GM12878 (cell line): ENCODE measurements around the gene LRP1B. TPM values are rescaled to one million over a fixed set of nuclear protein-coding genes. Genes with fewer than 3 reads are reported as not detected.

Source experiments
- ATAC-seq: fragments of 200-7000 bp; cut with Tn5 transposase; 3 replicates; pipeline ENCODE4 v1.9.1; 2020; ENCODE audit warnings: mild to moderate bottlenecking, moderate library complexity
- BruUV-seq: library from RNA; stranded (reverse); fragments of 400-500 nt; replicated peaks from 2 replicates; lab custom pipeline; 2021; lab: Mats Ljungman, UMichigan
- CTCF ChIA-PET: fragments of 300-600 bp; sonication (Branson Sonifier 250); formaldehyde crosslinking; extraction: SDS; loops from one replicate; lab custom pipeline; 2021; ENCODE audit warnings: inconsistent platforms; lab: Yijun Ruan, JAX
- POLR2A ChIA-PET: fragments of 350-600 bp; formaldehyde crosslinking; extraction: SDS; loops from one replicate; lab custom pipeline; 2021; ENCODE audit warnings: inconsistent platforms; lab: Charles Lee
- RAD21 ChIA-PET: fragments of 300-600 bp; sonication (Branson Sonifier 250); formaldehyde crosslinking; loops from one replicate; lab custom pipeline; 2023; ENCODE audit warnings: antibody characterized with exemption; ENCODE audit not compliant: unreplicated experiment; lab: Charles Lee
- SMC1A ChIA-PET: fragments of 300-600 bp; sonication (Branson Sonifier 250); formaldehyde crosslinking; loops from one replicate; lab custom pipeline; 2023; ENCODE audit not compliant: unreplicated experiment, uncharacterized antibody; lab: Charles Lee
- DNase-seq: peaks from one replicate; pipeline ENCODE4 v3.0.0-alpha.2; 2011; ENCODE audit warnings: low read depth, low spot score
- FAIRE-seq: peaks from 3 replicates; lab custom pipeline; 2011; peaks lifted over from hg19 to GRCh38; lab: Jason Lieb, UNC
- H2AFZ ChIP-seq: 2 replicates; pipeline ENCODE4 v1.6.0; 2011; ENCODE audit warnings: low read depth, low read length, control low read depth; ENCODE audit not compliant: control insufficient read depth
- H3K27ac ChIP-seq: 2 replicates; pipeline ENCODE4 v1.5.1; 2011; ENCODE audit warnings: control low read depth; ENCODE audit not compliant: control insufficient read depth, insufficient read depth
- H3K27me3 ChIP-seq, 2 experiments: replicated peaks in 1 of 2; 2 replicates each; pipeline versions ENCODE4 v1.6.0 to v1.6.1; 2011; ENCODE audit warnings: low read length in 1 of 2; ENCODE audit not compliant: control insufficient read depth in 2 of 2, insufficient read depth in 2 of 2
- H3K36me3 ChIP-seq, 2 experiments: 2 replicates each; pipeline ENCODE4 v1.5.1; 2011; ENCODE audit warnings: low read length in 1 of 2; ENCODE audit not compliant: control insufficient read depth in 2 of 2, insufficient read depth in 2 of 2
- H3K4me1 ChIP-seq: 2 replicates; pipeline ENCODE4 v1.6.1; 2011; ENCODE audit warnings: mild to moderate bottlenecking, low read length, moderate library complexity, mixed read lengths; ENCODE audit not compliant: control insufficient read depth, insufficient read depth
- H3K4me2 ChIP-seq: 2 replicates; pipeline ENCODE4 v1.6.0; 2011; ENCODE audit warnings: control low read depth; ENCODE audit not compliant: control insufficient read depth, insufficient read depth
- H3K4me3 ChIP-seq: fragments of 200-600 bp; sonication (generic); 2 replicates; pipeline ENCODE4 v1.5.1; 2016
- H3K79me2 ChIP-seq: 2 replicates; pipeline ENCODE4 v1.6.0; 2011; ENCODE audit warnings: low read length; ENCODE audit not compliant: control insufficient read depth, insufficient read depth
- H3K9ac ChIP-seq: 2 replicates; pipeline ENCODE4 v1.8.0; 2011; ENCODE audit warnings: low read length, control low read depth, mixed read lengths; ENCODE audit not compliant: control insufficient read depth, insufficient read depth
- H3K9me3 ChIP-seq: replicated peaks from 3 replicates; pipeline ENCODE4 v1.5.1; 2011; ENCODE audit warnings: mild to moderate bottlenecking, low read length; ENCODE audit not compliant: control insufficient read depth, insufficient read depth
- H4K20me1 ChIP-seq: 2 replicates; pipeline ENCODE4 v1.6.0; 2011; ENCODE audit not compliant: control insufficient read depth, insufficient read depth
- CREB1 ChIP-seq: IDR thresholded peaks from 2 replicates; pipeline ENCODE4 v1.6.1; 2012; ENCODE audit warnings: low read depth, mild to moderate bottlenecking, inconsistent platforms
- EED ChIP-seq: sonication (generic); IDR thresholded peaks from 2 replicates; pipeline ENCODE4 v1.6.1; 2016; ENCODE audit warnings: antibody characterized with exemption, low read depth
- GATAD2B ChIP-seq: fragments of 450-650 bp; conservative IDR thresholded peaks from 2 replicates; pipeline ENCODE4 v1.6.1; 2017; ENCODE audit warnings: low read depth, mild to moderate bottlenecking, moderate library complexity
- HDGF ChIP-seq: fragments of 450-650 bp; IDR thresholded peaks from 2 replicates; pipeline ENCODE4 v1.6.1; 2016; ENCODE audit warnings: antibody characterized with exemption
- KDM1A ChIP-seq: fragments of 200-600 bp; sonication (generic); IDR thresholded peaks from 2 replicates; pipeline ENCODE4 v1.6.1; 2016; ENCODE audit warnings: borderline replicate concordance
- LARP7 ChIP-seq: fragments of 450-650 bp; IDR thresholded peaks from 2 replicates; pipeline ENCODE4 v1.6.1; 2017; ENCODE audit warnings: mild to moderate bottlenecking
- MEF2B ChIP-seq: fragments of 450-650 bp; IDR thresholded peaks from 2 replicates; pipeline ENCODE4 v1.6.1; 2018; ENCODE audit warnings: mild to moderate bottlenecking, moderate library complexity; ENCODE audit not compliant: partially characterized antibody, poor library complexity, severe bottlenecking
- NFYA ChIP-seq: IDR thresholded peaks from 2 replicates; pipeline ENCODE4 v1.6.1; 2011; ENCODE audit warnings: low read depth, mild to moderate bottlenecking, low read length, improper control_type of control experiment, borderline replicate concordance
- SMARCA5 ChIP-seq: fragments of 450-650 bp; IDR thresholded peaks from 2 replicates; pipeline ENCODE4 v1.6.1; 2017; ENCODE audit warnings: mild to moderate bottlenecking
- STAT3 ChIP-seq: IDR thresholded peaks from 2 replicates; pipeline ENCODE4 v1.6.1; 2011; ENCODE audit warnings: low read depth, low read length, improper control_type of control experiment
- ZSCAN29 ChIP-seq: fragments of 450-650 bp; IDR thresholded peaks from 2 replicates; pipeline ENCODE4 v1.6.1; 2017; ENCODE audit warnings: mild to moderate bottlenecking, moderate library complexity
- WGBS: methylation state at CpG from one replicate; pipeline ENCODE4 v1.1.6; 2016; ENCODE audit warnings: low lambda C conversion rate; ENCODE audit not compliant: insufficient replicate concordance, insufficient coverage; ENCODE audit errors: missing lambda C conversion rate; 5-methylcytosine and 5-hydroxymethylcytosine counted together
- in situ Hi-C: fragments of 300-500 bp; cut with MboI; formaldehyde crosslinking; loops from 9 replicates; pipeline ENCODE4 v1.14.3; 2018; ENCODE audit warnings: mixed read lengths
- intact Hi-C: fragments of 100-400 bp; cut with micrococcal nuclease; formaldehyde crosslinking; loops from one replicate; pipeline ENCODE4 v1.14.2; 2022; ENCODE audit not compliant: unreplicated experiment
- polyA plus RNA-seq, 11 experiments: library from polyadenylated mRNA; depleted of rRNA in 4 of 11; unstranded in 6 of 11; stranded (reverse) in 5 of 11; fragments of >200 nt; fragmentation: Nextera tagmentation in 4 of 11; fragmentation: Illumina TruSeq in 1 of 11; extraction: Ambion mirVana in 4 of 11; extraction: Trizol in 1 of 11; gene quantifications; 1 replicate in 1 of 11; 2 replicates in 10 of 11; pipeline versions ENCODE4 v1.2.1 to v1.2.3, GENCODE V29; 2011 to 2016; ENCODE audit warnings: inconsistent platforms in 2 of 11, missing spikeins in 2 of 11, low read depth in 1 of 11
- total RNA-seq, 4 experiments: library from RNA; depleted of rRNA in 3 of 4; stranded (reverse); fragments of >200 nt in 3 of 4; fragmentation: Illumina TruSeq in 1 of 4; extraction: Trizol in 1 of 4; gene quantifications; 2 replicates each; pipeline versions ENCODE4 v1.2.1 to v1.2.3, GENCODE V29; 2013 to 2021
- TF ChIP-seq, protein P1 (sequence below): fragments of 450-650 bp; IDR thresholded peaks from 2 replicates; pipeline ENCODE4 v1.6.1; 2018; ENCODE audit warnings: mild to moderate bottlenecking, low read depth, moderate library complexity; ENCODE audit not compliant: partially characterized antibody
- TF ChIP-seq, protein P2 (sequence below): IDR thresholded peaks from 2 replicates; pipeline ENCODE4 v1.6.1; 2012; ENCODE audit warnings: low read depth, low read length, improper control_type of control experiment
- TF ChIP-seq, protein P3 (sequence below): IDR thresholded peaks from 2 replicates; pipeline ENCODE4 v1.6.1; 2012; ENCODE audit warnings: low read depth, low read length, improper control_type of control experiment
- TF ChIP-seq, protein P4 (sequence below): IDR thresholded peaks from 2 replicates; pipeline ENCODE4 v1.6.1; 2012; ENCODE audit warnings: mild to moderate bottlenecking, low read depth, low read length

LRP1B gene
- total and polyA plus RNA-seq, 10 of the 15 experiments (the other 5 are each of a cell fraction or from before 2014, with no cell fraction given), result under 0.01 to 0.06 (median 0.03) TPM; not detected in 5

DNA sequence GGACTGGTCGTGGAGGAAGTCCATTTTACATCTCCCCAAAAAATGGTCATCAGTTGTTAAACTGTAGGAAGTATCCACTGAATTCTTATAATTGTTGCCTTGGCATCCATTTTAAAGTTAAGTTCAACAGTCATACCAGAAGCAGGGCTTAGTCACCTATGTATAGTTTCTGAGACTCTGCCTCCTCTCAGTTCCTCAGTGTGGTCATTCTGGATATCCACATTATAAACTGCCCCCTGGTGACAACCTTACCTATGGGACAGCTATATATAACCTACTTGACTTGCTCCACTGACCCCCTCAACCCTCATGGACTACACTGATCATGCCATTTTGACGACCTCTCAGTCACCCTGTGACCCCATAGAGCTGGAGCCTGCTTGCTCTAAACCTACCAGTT, 617.0 kb downstream of the LRP1B start:
- ChIA-PET RAD21 (no interaction called here), POLR2A (no interaction called here), SMC1A (interaction anchor here (1.1 to 1.5 kb wide), 2 partner anchors 12 to 14 kb away, joined by 4 to 5 read pairs; no protein-coding TSS in a partner anchor), CTCF (no interaction called here)
- H3K4me3 ChIP-seq, result no peak overlapping the region
- peak; percentile 99 for ATAC-seq
- BruUV-seq, result no TSS peak
- no peak overlapping the region for H3K4me2 ChIP-seq
- no peaks in the 10 kb centered on the region for H3K79me2 ChIP-seq
- no peaks in the 10 kb centered on the region for H3K27me3 ChIP-seq
- 21% methylated on average over 2 of the region's 2 CpGs for WGBS
- no peaks in the 10 kb centered on the region; the same call in 1 of the 2 replicates for H3K4me1 ChIP-seq
- H3K9me3 ChIP-seq, result no peaks in the 10 kb centered on the region
- FAIRE-seq, result peak; percentile 68
- intact Hi-C loops, result no loop called here
- H4K20me1 ChIP-seq, result no peaks in the 10 kb centered on the region
- no peak overlapping the region for H3K9ac ChIP-seq
- DNase-seq, result peak; percentile 20
- H2AFZ ChIP-seq, result no peak overlapping the region
- in situ Hi-C loops, result no loop called here
- no peak overlapping the region for H3K27ac ChIP-seq
- H3K36me3 ChIP-seq, result no peaks in the 10 kb centered on the region
- TF ChIP-seq NFYA, result no peak
- no peak for TF ChIP-seq ZSCAN29
- no peak for TF ChIP-seq GATAD2B
- no peak for TF ChIP-seq STAT3
- TF ChIP-seq, protein P1, sequence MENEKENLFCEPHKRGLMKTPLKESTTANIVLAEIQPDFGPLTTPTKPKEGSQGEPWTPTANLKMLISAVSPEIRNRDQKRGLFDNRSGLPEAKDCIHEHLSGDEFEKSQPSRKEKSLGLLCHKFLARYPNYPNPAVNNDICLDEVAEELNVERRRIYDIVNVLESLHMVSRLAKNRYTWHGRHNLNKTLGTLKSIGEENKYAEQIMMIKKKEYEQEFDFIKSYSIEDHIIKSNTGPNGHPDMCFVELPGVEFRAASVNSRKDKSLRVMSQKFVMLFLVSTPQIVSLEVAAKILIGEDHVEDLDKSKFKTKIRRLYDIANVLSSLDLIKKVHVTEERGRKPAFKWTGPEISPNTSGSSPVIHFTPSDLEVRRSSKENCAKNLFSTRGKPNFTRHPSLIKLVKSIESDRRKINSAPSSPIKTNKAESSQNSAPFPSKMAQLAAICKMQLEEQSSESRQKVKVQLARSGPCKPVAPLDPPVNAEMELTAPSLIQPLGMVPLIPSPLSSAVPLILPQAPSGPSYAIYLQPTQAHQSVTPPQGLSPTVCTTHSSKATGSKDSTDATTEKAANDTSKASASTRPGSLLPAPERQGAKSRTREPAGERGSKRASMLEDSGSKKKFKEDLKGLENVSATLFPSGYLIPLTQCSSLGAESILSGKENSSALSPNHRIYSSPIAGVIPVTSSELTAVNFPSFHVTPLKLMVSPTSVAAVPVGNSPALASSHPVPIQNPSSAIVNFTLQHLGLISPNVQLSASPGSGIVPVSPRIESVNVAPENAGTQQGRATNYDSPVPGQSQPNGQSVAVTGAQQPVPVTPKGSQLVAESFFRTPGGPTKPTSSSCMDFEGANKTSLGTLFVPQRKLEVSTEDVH, result no peak
- TF ChIP-seq, protein P2, sequence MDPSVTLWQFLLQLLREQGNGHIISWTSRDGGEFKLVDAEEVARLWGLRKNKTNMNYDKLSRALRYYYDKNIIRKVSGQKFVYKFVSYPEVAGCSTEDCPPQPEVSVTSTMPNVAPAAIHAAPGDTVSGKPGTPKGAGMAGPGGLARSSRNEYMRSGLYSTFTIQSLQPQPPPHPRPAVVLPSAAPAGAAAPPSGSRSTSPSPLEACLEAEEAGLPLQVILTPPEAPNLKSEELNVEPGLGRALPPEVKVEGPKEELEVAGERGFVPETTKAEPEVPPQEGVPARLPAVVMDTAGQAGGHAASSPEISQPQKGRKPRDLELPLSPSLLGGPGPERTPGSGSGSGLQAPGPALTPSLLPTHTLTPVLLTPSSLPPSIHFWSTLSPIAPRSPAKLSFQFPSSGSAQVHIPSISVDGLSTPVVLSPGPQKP, result no peak
- TF ChIP-seq CREB1, result peak; percentile 68
- TF ChIP-seq EED, result peak; percentile 97
- no peak for TF ChIP-seq SMARCA5
- peak; percentile 69 for TF ChIP-seq MEF2B
- TF ChIP-seq, protein P3, sequence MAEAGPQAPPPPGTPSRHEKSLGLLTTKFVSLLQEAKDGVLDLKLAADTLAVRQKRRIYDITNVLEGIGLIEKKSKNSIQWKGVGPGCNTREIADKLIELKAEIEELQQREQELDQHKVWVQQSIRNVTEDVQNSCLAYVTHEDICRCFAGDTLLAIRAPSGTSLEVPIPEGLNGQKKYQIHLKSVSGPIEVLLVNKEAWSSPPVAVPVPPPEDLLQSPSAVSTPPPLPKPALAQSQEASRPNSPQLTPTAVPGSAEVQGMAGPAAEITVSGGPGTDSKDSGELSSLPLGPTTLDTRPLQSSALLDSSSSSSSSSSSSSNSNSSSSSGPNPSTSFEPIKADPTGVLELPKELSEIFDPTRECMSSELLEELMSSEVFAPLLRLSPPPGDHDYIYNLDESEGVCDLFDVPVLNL, result no peak
- no peak for TF ChIP-seq KDM1A
- no peak for TF ChIP-seq LARP7
- TF ChIP-seq HDGF, result no peak
- TF ChIP-seq, protein P4, sequence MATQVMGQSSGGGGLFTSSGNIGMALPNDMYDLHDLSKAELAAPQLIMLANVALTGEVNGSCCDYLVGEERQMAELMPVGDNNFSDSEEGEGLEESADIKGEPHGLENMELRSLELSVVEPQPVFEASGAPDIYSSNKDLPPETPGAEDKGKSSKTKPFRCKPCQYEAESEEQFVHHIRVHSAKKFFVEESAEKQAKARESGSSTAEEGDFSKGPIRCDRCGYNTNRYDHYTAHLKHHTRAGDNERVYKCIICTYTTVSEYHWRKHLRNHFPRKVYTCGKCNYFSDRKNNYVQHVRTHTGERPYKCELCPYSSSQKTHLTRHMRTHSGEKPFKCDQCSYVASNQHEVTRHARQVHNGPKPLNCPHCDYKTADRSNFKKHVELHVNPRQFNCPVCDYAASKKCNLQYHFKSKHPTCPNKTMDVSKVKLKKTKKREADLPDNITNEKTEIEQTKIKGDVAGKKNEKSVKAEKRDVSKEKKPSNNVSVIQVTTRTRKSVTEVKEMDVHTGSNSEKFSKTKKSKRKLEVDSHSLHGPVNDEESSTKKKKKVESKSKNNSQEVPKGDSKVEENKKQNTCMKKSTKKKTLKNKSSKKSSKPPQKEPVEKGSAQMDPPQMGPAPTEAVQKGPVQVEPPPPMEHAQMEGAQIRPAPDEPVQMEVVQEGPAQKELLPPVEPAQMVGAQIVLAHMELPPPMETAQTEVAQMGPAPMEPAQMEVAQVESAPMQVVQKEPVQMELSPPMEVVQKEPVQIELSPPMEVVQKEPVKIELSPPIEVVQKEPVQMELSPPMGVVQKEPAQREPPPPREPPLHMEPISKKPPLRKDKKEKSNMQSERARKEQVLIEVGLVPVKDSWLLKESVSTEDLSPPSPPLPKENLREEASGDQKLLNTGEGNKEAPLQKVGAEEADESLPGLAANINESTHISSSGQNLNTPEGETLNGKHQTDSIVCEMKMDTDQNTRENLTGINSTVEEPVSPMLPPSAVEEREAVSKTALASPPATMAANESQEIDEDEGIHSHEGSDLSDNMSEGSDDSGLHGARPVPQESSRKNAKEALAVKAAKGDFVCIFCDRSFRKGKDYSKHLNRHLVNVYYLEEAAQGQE, result peak; percentile 35; the same call in 1 of the 2 replicates
